GM21423 (cell line): ENCODE data around the gene JAK3.
"Not testable (repeated sequence)": the region's sequence is repeated elsewhere in the genome, so short reads cannot be mapped to it uniquely, and the experiment has no call there.

Source experiments
- ATAC-seq: cut with Tn5 transposase; IDR thresholded peaks from one replicate; pipeline ENCODE4 v1.9.1; 2021; ENCODE audit warnings: mild to moderate bottlenecking, moderate library complexity; ENCODE audit not compliant: unreplicated experiment

The JAK3 gene

GRCh38 chr19:17807731-17808316 lies 40.0 kb downstream of the JAK3 start:
- no peak for ATAC-seq

DNA sequence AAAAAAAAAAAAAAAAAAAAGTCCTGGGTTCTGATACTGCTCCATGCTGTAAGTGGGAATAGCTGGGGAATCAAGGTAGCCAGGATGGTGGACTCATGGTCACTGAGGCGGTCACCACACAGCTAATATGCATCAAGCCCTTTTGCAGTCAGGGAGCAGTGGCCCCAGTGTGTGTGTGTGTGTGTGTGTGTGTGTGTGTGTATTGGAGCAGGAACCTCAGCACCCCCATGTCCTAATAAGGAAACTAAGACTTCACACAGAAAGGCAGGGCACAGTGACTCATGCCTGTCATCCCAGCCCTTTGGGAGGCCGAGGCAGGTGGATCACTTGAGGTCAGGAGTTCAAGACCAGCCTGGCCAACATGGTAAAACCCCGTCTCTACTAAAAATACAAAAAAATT lies 40.8 kb downstream of the JAK3 start:
- ATAC-seq, result no peak

DNA sequence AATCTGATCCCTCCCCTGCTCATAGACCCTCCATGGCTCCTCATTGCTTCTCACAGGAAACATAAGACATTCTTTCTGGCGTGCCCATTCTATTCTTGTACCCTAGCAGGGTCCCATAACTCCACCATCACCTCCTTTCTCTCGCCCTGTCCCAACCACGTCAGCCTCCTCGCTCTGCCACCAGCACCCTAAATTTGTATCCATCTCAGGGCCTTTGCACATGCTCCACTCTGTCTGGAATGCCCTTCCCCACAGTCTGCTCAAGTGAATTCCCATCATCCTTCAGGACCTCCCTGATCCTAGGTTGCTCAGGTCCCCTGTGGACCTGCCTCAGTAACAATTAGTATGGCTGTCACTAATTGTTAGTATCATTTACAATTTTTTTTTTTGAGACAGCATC lies 42.4 kb downstream of the JAK3 start:
- no peak for ATAC-seq

DNA sequence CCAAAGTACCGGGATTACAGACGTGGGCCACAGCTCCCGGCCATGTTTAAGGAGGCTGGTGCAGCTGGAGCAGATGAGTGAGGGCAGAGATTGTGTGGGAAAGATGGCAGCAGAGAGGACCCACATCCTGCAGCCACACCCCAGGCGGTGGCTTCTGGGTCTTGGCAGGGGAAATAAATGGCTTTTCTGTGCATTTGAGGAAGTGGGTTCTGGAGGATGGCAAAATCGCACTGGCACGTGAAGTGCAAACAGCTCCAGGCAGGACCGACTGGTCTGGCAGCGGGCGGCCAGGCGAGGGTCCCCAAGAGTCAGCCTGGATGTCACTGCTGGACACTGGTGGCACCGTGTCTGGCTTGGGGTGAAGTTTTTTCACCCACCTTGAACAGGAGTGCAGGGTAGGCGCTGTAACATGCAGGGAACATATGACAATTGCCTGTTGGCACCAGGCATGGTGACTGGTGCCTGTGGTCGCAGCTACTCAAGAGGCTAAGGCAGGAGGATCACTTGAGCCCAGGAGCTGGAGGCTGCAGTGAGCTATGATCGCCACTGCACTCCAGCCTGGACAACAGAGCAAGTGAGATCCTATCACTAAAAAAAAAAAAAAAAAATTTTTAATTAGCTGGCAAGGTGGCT lies 44.4 kb downstream of the JAK3 start:
- ATAC-seq, result no peak

GRCh38 chr19:17802137-17802858 lies 45.5 kb downstream of the JAK3 start:
- no peak for ATAC-seq

DNA sequence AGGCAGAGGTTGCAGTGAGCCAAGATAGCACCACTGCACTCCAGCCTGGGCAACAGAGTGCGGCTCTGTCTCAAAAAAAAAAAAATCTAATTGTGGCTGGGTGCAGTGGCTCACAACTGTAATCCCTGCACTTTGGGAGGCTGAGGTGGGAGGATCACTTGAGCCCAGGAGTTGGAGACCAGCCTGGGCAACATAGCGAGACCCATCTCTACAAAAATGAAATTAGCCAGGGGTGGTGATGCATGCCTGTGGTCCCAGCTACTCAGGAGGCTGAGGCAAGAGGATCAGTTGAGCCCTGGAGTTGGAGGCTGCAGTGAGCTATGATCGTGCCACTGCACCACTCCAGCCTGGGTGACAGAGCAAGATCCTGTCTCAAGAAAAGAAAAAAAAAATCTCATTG lies 49.2 kb downstream of the JAK3 start:
- ATAC-seq, result not testable (repeated sequence)

DNA sequence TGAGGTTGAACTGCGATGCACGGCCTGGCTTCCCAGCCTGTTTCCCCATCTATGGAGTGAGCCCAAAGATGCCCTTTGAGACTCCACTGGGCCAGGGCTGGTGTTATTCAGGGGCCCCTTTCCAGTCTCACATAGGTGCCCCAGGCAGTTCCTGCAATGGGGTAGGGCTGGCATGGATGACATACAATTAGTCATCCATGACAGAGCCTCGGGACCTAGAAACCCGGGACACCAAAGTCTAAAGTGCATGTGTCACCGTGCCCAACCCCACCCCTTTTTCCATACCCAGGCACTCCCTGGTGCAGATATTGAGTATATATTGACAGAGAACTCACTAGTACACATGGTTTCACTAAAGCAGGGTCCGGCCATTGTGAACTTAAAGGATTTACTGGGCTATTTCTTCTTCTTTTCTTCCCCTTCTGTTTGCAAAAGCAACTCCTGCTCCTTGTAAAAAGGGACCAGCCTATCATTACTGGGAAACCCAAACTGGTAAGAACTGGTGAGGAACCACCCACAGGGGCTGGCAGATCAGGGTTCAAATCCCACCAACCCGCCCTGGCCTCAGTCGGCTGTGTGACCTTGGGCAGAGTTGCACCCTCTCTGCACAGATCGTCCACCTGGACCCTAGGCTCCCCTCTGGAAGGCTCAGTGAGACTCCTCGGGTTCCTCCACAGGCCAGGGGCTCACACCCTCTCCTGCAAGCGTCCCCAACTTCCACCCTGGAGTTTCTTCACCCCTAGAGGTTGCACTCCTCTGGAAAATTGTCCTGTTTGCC lies 50.2 kb downstream of the JAK3 start:
- ATAC-seq, result no peak

DNA sequence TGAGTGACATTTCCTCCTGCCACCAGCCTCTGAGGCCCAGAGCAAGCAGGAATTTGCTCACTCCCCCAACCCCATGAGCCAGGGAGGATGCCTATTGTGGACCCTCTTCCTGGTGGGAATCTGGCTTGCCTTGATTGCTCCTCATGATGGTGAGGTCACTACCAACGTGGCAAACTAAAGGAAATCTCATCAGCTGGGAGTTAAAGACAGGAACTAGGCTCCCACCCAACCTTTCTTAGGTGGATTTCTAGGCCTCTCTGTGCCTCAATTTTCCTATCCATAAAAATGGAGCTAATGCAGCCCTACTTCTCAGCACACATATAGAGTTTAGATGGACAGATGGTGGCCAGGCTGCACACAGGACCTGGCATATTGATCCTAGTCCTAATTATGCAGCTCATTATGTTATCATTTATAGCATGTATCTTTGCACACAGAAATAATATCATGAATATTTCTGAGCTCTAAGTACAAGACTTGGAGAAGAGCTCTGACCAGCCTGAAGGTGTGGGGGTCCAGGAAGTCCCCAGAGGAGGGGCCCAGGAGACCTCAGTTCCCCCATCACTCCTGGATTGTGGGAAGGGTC lies 50.9 kb downstream of the JAK3 start:
- no peak for ATAC-seq

DNA sequence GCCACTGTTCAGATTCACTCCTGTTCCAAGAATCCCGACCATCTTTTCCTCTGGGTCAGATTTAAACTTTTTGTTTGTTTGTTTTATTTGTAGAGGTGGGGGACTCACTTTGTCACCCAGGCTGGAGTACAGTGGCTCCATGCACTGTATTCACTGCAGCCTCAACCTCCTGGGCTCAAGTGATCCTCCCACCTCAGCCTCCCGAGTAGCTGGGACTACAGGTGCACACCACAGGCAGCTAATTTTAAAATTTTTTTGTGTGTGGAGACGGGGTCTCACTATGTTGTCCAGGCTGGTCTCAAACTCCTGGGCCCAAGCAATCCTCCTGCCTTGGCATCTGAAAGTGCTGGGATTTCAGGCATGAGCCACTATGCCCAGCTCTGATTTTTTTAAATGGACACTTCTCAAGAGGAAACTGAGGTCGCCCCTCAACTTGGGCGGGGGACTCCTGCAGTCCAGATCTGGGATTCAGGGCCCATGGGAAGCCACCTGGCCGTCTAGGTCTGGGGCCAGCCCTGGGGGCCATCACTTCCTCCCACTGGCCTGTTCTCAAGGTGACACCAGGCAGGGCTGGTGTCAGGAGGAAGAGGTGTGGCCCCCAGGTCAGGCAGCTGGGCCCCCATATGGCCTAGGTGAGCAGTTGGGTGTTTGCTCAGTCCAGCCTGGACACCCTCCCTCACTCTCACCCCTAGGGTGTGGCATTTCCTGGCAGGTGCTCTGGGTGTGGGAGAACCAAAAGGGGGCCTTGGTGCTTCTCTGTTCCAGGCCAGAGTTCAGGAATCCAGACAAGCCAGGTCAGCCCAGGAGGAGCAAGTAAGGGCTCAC lies 51.6 kb downstream of the JAK3 start:
- no peak for ATAC-seq

GRCh38 chr19:17795495-17795856 lies 52.3 kb downstream of the JAK3 start:
- no peak for ATAC-seq

DNA sequence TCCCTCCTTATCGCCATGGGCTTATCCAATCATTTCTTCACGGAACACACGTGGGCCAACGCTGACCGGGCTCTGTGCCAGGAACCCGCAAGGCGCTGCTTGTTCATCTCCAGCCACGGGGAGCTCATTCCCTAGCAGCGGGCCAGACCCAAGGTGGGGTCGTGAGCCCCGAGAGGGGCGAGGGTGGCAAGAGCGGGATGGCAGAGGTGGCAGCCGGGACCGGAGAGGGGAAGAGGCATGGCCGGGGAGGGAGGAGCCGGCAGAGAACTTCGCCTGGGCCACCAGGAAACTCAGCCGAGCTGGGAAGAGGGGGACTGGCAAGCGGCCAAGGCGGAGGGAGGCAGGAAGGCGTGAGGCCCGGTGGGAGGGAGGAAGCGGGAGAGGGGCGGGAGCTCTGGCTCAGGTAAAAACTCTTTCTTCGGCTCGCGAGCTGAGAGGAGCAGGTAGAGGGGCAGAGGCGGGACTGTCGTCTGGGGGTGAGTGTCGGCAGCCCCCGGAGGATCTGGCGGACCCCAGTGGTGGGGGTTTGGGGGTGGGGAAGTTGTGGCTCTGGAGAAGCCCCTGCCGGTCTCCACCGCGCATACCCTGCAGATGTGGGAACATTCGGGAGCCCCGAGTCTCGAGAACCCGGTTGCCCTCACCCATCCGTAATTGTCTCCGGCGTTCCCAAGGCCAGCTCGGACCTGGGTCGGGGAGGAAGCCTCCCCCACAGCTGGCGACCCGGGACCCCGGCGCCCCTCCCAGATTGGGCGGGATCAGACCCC lies 52.9 kb downstream of the JAK3 start, which contains the start of gene B3GNT3:
B3GNT3 (plus strand) TSS at position 408 of the 764 bp plus-strand sequence. CDS start 12,670 bp downstream, outside the sequence.
- no peak for ATAC-seq

DNA sequence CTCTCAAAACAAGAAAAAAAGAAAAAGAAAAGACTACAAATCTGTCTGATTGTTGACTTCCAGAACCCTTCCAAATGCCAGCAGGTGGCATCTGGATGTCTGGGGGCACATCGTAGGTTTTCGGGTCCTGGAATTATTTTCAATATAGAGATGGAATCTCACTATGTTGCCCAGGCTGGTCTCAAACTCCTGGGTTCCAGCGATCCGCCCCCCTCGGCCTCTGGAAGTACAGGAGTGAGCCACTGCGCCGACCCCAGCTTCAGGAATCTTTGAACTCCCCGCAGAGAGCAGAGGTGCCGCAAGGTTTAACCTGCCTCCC lies 53.4 kb downstream of the JAK3 start:
- ATAC-seq, result no peak

DNA sequence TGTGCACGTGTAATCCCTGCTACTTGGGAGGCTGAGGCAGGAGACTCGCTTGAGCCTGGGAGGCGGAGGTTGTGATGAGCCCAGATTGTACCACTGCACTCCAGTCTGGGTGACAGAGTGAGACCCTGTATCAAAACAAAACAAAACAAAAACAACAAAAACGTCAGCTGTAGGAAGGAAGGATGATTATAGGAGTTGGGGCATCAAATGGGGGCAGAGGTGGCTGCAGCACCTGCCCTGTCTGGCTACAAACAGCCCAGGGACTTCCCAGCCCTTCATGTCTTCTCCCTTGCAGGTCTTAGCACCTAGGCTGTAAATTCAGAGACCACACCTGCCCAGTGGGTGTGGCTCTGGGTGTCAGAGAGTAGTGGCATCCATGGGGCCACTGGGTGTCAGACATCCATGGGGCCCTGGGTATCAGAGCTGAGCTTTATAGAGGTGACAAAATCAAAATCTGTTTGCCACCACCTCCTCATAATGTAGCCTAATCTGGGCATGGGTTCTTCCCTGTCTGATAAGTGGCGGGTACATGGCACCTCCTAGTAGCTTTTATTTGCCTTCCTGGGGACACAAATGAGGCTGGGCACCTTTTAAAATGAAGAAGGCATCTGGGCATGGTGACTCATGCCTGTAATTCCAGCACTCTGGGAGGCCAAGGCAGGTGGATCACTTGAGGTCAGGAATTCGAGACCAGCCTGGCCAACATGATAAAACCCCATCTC lies 57.6 kb downstream of the JAK3 start:
- ATAC-seq, result no peak

DNA sequence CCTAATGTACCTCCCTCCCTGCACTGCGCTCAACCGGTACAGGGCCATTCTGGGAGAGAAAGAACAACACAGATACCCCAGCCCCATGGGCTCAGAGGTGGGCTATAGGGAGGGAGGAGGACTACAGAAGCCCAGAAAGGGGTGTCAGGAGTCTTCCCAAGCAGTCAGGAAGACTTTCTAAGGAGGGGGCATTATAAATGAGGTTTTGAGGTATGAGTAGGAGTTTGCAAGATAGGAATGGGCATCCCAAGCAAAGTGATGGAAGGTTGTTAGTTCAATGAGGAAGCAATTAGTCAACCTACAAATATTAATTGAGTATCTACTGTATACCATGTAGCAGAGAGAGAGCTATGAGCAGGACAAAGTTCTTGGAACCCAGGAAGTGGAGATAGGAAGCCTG lies 59.1 kb downstream of the JAK3 start:
- ATAC-seq, result no peak

DNA sequence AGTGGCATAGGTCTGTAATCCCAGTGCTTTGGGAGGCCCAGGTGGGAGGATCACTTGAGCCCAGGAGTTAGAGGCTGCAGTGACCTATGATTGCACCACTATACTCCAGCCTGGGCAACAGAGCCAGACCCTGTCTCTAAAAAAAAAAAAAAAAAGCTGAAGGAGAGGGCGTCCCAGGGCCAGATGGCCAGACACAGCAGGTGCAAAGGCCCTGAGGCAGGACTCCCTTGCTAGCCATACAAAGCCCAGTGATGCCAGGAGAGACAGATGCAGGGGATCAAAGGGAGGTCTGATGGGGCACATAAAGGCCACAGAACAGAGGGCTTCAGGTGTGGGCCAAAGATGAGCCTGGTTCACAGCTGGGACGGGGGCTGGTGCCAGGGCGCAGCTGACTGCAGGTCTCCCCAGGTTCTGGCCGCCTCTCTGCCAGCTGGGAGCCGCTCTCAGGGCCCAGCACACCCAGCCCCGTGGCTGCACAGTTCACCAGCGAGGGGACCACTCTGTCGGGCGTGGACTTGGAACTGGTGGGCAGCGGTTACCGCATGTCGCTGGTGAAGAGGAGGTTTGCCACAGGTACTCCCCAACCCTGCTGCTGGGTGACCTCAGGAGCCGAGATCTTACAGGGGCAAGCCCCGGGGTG lies 60.4 kb downstream of the JAK3 start:
- no peak for ATAC-seq

- no peak for ATAC-seq
Observed at GRCh38 chr19:17784201-17785008, 63.4 kb downstream of the JAK3 start.

GRCh38 chr19:17783721-17784120 lies 64.1 kb downstream of the JAK3 start:
- not testable (repeated sequence) for ATAC-seq

GRCh38 chr19:17780781-17781180 lies 67.0 kb downstream of the JAK3 start:
- ATAC-seq, result no peak
